Dedifferentiated amniotic fluid mesenchymal stem cell (primary cell): ENCODE results near the gene DTL.

Experiments
- DNase-seq: peaks from one replicate; pipeline ENCODE4 v3.0.0-alpha.2; 2016; ENCODE audit errors: extremely low spot score

Gene DTL

GRCh38 chr1:212091438-212092121, 56.0 kb downstream of the DTL start:
- no peak for DNase-seq

GRCh38 chr1:212097360-212097759, 61.8 kb downstream of the DTL start:
- DNase-seq = no peak

DNA sequence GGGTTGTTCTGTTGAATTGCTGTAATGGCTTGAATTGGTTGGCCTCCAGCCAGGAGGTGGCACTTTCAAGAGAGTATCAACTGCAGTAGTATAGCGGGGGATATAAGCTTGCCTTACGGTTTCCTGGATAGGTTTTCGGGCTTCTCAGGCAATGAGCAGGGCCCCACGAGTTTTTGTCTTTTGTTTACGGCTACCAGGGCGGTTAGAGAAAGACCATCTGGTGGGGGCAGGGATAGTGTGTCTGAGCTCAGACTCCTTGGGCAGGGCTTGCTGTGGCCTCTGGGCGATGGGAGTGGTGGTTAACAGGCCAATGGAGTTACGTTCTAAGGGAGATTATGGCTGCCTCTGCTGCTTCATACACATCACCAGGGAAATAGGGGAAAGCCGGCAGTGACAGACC, 62.8 kb downstream of the DTL start:
- DNase-seq = no peak

- DNase-seq = no peak
Observed at GRCh38 chr1:212098771-212099170, 63.2 kb downstream of the DTL start.

GRCh38 chr1:212101251-212101650, 65.7 kb downstream of the DTL start:
- DNase-seq = no peak

DNA sequence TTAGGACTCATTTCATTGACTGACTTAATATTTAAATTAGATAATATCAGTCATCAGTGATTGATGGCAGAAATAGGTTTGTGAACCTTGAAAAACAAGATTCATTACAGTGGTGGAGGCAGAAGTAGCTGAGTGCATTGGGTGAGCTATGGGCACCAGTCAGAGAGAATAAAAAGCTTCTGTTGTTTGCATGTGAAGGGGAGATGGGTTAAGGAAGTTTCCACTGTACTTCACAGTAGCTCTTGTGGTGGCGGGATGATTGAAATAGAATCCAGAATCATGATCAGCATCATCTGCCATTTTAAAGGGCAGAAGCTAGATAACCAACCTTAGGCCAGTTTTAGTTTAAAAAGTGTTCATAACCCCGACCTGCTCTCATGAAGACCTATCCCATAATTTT, 66.2 kb downstream of the DTL start:
- DNase-seq = peak; percentile 4

- peak; percentile 21 for DNase-seq
Observed at GRCh38 chr1:212104586-212105325, 69.2 kb downstream of the DTL start.

- DNase-seq = no peak
Observed at GRCh38 chr1:212106286-212106792, 70.8 kb downstream of the DTL start.

GRCh38 chr1:212107481-212107880, 71.9 kb downstream of the DTL start:
- no peak for DNase-seq

- DNase-seq = no peak
Observed at GRCh38 chr1:212108187-212108586, 72.6 kb downstream of the DTL start.

DNA sequence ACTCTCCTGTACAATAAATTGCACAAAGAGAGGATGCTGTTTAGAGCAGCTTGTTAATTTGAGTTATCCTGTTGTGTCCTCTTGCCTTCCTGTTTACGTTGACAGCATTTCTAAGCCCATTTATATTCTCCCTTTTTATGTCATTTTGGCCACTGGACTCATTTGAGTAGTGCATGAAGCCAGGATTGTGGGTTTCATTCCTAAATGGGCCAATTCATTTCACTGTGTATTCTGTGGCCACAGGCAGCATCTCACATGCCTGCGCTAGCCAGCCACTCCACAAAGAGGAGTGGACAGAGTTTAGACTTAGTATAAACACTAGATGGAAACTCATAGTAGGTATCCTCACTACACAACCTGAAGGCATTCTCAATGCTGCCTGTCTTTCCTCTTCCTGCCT, 73.4 kb downstream of the DTL start:
- no peak for DNase-seq

- DNase-seq = no peak
Observed at GRCh38 chr1:212109728-212110127, 74.2 kb downstream of the DTL start.

GRCh38 chr1:212110617-212111016, 75.1 kb downstream of the DTL start:
- DNase-seq = no peak

GRCh38 chr1:212111536-212111935, 76.0 kb downstream of the DTL start:
- DNase-seq = no peak

- DNase-seq = peak; percentile 2
Observed at GRCh38 chr1:212113706-212114105, 78.2 kb downstream of the DTL start.

DNA sequence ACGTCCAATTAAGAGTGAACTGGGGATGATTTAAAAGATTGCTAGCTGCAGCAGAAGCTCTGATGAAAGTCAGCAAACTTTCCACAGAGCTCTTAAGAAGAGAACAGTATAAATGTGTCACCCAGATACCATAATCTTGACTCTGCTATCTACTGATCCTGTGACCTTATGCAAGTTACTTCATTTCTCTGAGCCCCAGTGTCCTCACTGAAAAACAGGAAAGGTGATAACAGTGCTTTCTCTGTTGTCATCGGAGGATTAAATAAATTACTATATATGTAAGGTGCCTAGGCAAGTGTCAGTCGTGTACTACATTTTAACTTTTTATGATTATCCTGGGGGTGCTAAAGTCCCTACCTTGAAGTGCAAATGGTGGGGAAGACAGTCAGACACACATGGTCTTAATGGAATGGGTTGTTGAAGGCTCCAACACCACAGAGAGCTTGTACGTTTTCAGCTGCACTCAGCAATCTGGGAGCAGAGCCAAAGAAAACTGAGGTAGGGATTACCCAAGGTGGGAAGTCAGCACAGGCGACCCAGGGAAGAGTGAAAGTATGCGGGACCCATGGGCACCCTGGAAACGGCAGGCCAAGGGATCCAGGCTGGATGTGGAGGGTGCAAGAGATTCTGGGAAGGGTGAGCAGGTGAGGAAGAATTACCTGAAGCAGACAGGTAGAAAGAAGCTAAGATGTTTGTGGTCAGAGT, 82.8 kb downstream of the DTL start:
- DNase-seq = no peak

- DNase-seq = no peak
Observed at GRCh38 chr1:212118872-212119260, 83.3 kb downstream of the DTL start.

DNA sequence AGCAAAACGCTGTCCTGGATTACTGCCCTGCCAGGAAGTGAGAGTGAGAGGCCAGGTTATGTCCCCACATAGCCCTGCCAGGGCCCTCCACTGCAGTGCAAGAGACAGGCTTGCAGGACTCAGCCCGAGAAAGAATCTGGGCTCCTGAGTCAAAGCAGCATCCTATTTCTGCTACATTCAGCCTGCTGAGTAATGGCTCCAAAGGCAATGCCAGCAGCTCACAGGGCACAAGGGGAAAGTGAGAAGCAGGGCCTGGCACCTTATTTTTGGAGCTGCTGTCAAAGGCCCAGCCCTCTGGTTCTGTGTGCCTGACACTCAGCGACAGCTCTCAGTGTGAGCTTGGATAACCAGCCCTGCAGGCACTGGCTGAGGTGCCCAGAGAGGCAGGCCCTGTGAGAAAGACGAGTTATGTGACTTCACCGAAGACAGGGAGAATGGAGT, 83.9 kb downstream of the DTL start:
- no peak for DNase-seq

DNA sequence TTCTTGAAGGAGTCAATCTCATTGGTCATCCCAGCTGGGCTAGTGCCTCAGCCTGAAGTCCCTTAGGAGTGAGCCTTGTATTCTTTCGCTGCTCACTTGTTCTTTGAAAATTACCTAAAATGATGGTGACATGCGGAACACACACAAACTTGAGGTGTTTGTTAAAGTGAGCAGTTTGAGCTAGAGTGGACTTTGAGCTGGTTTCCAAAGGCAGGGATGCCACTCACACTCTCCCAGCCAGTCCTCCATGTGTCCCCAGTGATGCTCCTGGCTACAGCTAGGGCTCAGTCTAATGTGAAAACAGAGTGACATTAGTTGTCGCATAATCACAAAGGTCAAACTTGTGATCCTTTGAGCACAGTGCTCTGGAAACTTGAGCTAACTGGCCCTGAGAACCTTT, 84.3 kb downstream of the DTL start:
- no peak for DNase-seq

DNA sequence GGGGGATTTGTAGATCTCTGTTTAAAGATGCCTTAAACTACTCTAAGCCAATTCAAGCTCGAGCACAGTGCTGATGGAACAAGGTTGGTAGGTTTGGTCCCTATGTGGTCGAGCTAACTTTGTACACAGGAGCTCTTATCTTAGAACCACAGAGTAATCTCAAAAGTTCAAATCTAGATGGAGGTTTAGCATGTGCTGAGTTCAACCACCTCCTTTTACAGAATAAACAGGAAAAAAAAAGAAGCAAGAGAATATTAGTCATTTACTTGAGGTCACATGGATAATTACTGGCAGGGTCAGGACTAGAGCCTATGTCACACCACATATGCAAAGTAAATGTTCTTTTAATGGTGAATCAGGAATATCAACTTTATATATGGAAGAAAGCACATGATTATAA, 86.2 kb downstream of the DTL start:
- DNase-seq = no peak

- DNase-seq = no peak
Observed at GRCh38 chr1:212124690-212125582, 89.4 kb downstream of the DTL start.

DNA sequence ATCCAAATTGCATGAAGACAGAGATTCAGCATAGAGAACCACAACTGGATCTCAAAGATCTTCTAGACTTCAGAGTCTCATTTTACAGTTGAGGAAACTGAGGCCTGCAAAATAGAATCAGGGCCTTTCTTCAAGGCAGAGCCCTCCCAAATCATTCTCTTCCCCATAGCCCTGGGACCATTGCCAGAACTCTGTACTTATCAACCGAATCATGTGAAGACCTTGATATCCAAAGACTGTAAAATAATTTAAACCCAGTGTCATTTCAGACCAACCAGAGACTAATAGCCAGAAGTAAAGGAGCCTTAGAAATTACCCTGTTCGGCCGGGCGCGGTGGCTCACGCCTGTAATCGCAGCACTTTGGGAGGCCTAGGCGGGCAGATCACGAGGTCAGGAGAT, 90.1 kb downstream of the DTL start:
- DNase-seq = no peak
